ENCODE results near the gene CCR6.

CCR6 gene

DNA sequence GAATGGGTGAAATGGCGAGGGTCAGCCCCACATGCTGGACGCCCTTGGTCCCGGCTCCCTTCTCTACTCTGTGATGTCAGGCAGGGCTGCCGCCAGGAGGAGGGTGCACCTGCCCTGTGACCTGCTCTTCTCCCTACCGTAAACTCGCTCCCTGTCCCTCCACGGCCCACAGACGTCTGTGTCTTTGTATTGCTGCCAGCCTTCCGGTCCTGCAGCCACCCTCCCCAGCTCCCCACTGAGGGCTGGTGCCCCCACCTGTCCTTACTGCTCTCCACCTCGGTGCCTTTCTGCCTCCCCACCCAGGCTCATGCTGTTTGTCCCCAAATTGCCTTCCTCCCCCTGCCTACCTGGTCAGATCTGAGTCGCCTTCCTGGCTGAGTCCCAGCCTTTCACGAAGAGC, 4.1 kb upstream of the CCR6 start:
- Histone ChIP-seq H2AK5ac (ENCODE audit: low read length) (no peak overlapping the region), H3K9ac (ENCODE audit: low read length) (no peak overlapping the region), H3K18ac (ENCODE audit: low read length) (no peak overlapping the region), H3K79me2 (ENCODE audit: control insufficient read depth, insufficient read depth, low read length) (no peaks in the 10 kb centered on the region), H3K56ac (ENCODE audit: low read length) (no peak overlapping the region), H2BK5ac (ENCODE audit: low read length) (no peak overlapping the region), H4K5ac (ENCODE audit: low read length) (no peak overlapping the region), H3K27ac (ENCODE audit: low read depth, low read length) (no peak overlapping the region), H3K36me3 (ENCODE audit: control insufficient read depth, insufficient read depth, low read length) (no peaks in the 10 kb centered on the region), H2BK15ac (replicated peaks; ENCODE audit: low read depth) (no peak overlapping the region), H4K8ac (ENCODE audit: low read depth, low read length) (no peak overlapping the region), H3K79me1 (ENCODE audit: low read length) (no peaks in the 10 kb centered on the region), H3K4me3 (ENCODE audit: low read length) (no peak overlapping the region), H3K4me1 (ENCODE audit: control insufficient read depth, low read depth, low read length) (no peaks in the 10 kb centered on the region), H3K4me2 (ENCODE audit: low read length) (no peak overlapping the region), H3K27me3 (ENCODE audit: insufficient read depth, low read length, poor library complexity) (no peaks in the 10 kb centered on the region), H2BK120ac (ENCODE audit: low read depth, low read length) (no peak overlapping the region), H3K4ac (ENCODE audit: low read depth, low read length) (no peak overlapping the region), H3K23ac (ENCODE audit: low read length) (no peak overlapping the region)
- no CpG with 5 or more reads among the region's 12 CpGs for WGBS (ENCODE audit: extremely low coverage, insufficient coverage, low lambda C conversion rate)
- DNase-seq: no peak

DNA sequence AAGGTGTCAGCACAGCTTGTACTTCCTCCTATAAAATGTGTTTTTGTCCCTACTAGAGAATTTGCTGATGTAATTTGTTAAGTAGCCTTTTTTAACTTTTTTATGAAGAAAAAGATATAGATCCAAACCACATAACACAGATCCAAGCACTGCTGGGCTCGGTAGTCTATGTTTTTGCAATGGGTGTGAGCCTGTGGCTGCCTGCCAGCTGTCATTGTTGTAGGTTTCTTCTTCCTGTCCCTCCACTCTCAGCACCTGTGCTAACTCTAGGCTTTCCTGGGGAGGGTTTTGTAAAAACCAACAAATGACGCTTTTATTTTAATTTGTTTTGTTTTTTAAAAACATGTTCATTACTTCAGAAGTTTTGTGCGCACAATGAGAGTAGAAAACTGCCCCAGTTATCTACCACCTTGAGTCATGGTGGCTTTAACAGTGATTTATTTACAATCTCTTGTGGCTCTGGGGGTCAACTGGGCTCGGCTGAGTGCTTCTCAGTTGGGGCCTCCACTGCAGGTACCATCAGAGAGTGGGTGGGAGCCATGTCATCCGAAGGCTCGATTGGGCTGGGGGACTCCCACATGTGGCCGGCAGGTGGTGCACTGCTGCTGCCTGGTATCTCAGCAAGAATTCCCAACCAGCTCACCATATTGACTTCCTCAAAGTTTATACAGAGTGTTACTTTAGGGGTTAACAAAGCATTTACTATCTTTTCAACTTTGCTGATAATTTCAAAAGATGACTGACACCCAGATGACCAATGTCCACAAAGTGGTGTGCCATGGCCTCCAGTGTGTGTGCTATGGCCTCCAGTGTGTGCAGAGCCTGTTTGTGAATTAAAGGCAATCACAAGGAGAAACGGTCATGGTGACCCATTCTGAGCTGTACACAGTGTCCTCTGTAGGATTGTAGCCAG, 3.0 kb upstream of the CCR6 start:
- Histone ChIP-seq H3K4ac (ENCODE audit: low read depth, low read length) (no peak overlapping the region), H2BK15ac (replicated peaks; ENCODE audit: low read depth) (no peak overlapping the region), H3K18ac (ENCODE audit: low read length) (no peak overlapping the region), H2BK5ac (ENCODE audit: low read length) (no peak overlapping the region), H3K56ac (ENCODE audit: low read length) (no peak overlapping the region), H3K27ac (ENCODE audit: low read depth, low read length) (no peak overlapping the region), H3K4me2 (ENCODE audit: low read length) (no peak overlapping the region), H3K4me3 (ENCODE audit: low read length) (no peak overlapping the region), H3K36me3 (ENCODE audit: control insufficient read depth, insufficient read depth, low read length) (no peaks in the 10 kb centered on the region), H3K23ac (ENCODE audit: low read length) (no peak overlapping the region), H4K8ac (ENCODE audit: low read depth, low read length) (no peak overlapping the region), H2BK120ac (ENCODE audit: low read depth, low read length) (no peak overlapping the region), H2AK5ac (ENCODE audit: low read length) (no peak overlapping the region), H3K79me2 (ENCODE audit: control insufficient read depth, insufficient read depth, low read length) (no peaks in the 10 kb centered on the region), H3K9ac (ENCODE audit: low read length) (no peak overlapping the region), H3K79me1 (ENCODE audit: low read length) (no peaks in the 10 kb centered on the region), H3K27me3 (ENCODE audit: insufficient read depth, low read length, poor library complexity) (no peaks in the 10 kb centered on the region), H4K5ac (ENCODE audit: low read length) (no peak overlapping the region), H3K4me1 (ENCODE audit: control insufficient read depth, low read depth, low read length) (no peaks in the 10 kb centered on the region)
- WGBS (ENCODE audit: extremely low coverage, insufficient coverage, low lambda C conversion rate): no CpG with 5 or more reads among the region's 8 CpGs
- no peak for DNase-seq

GRCh38 chr6:167120583-167120903, 2.4 kb upstream of the CCR6 start:
- no peak overlapping the region for H3K9ac ChIP-seq (ENCODE audit: low read length)
- H3K36me3 ChIP-seq (ENCODE audit: control insufficient read depth, insufficient read depth, low read length): no peaks in the 10 kb centered on the region
- WGBS (ENCODE audit: extremely low coverage, insufficient coverage, low lambda C conversion rate): no CpG with 5 or more reads among the region's 1 CpG
- no peak overlapping the region for H2BK120ac ChIP-seq (ENCODE audit: low read depth, low read length)
- no peak overlapping the region for H3K18ac ChIP-seq (ENCODE audit: low read length)
- H2BK15ac ChIP-seq (replicated peaks; ENCODE audit: low read depth): no peak overlapping the region
- H2AK5ac ChIP-seq (ENCODE audit: low read length): no peak overlapping the region
- no peak overlapping the region for H3K4ac ChIP-seq (ENCODE audit: low read depth, low read length)
- no peak for DNase-seq
- H3K4me3 ChIP-seq (ENCODE audit: low read length): no peak overlapping the region
- H3K27ac ChIP-seq (ENCODE audit: low read depth, low read length): no peak overlapping the region
- H3K4me2 ChIP-seq (ENCODE audit: low read length): no peak overlapping the region
- no peaks in the 10 kb centered on the region for H3K79me2 ChIP-seq (ENCODE audit: control insufficient read depth, insufficient read depth, low read length)
- no peak overlapping the region for H4K5ac ChIP-seq (ENCODE audit: low read length)
- H3K4me1 ChIP-seq (ENCODE audit: control insufficient read depth, low read depth, low read length): no peaks in the 10 kb centered on the region
- H2BK5ac ChIP-seq (ENCODE audit: low read length): no peak overlapping the region
- H4K8ac ChIP-seq (ENCODE audit: low read depth, low read length): no peak overlapping the region
- no peaks in the 10 kb centered on the region for H3K27me3 ChIP-seq (ENCODE audit: insufficient read depth, low read length, poor library complexity)
- H3K56ac ChIP-seq (ENCODE audit: low read length): no peak overlapping the region
- H3K23ac ChIP-seq (ENCODE audit: low read length): no peak overlapping the region
- no peaks in the 10 kb centered on the region for H3K79me1 ChIP-seq (ENCODE audit: low read length)

GRCh38 chr6:167121335-167121841, 1.5 kb upstream of the CCR6 start:
- H3K36me3 ChIP-seq (ENCODE audit: control insufficient read depth, insufficient read depth, low read length): no peaks in the 10 kb centered on the region
- H3K4me3 ChIP-seq (ENCODE audit: low read length): no peak overlapping the region
- no peak overlapping the region for H3K4ac ChIP-seq (ENCODE audit: low read depth, low read length)
- H3K18ac ChIP-seq (ENCODE audit: low read length): no peak overlapping the region
- H3K79me2 ChIP-seq (ENCODE audit: control insufficient read depth, insufficient read depth, low read length): no peaks in the 10 kb centered on the region
- no peak for DNase-seq
- H3K79me1 ChIP-seq (ENCODE audit: low read length): no peaks in the 10 kb centered on the region
- H3K4me1 ChIP-seq (ENCODE audit: control insufficient read depth, low read depth, low read length): no peaks in the 10 kb centered on the region
- no peak overlapping the region for H2BK5ac ChIP-seq (ENCODE audit: low read length)
- no peak overlapping the region for H4K8ac ChIP-seq (ENCODE audit: low read depth, low read length)
- no peak overlapping the region for H3K9ac ChIP-seq (ENCODE audit: low read length)
- H2BK120ac ChIP-seq (ENCODE audit: low read depth, low read length): no peak overlapping the region
- no peak overlapping the region for H2BK15ac ChIP-seq (replicated peaks; ENCODE audit: low read depth)
- no peak overlapping the region for H3K56ac ChIP-seq (ENCODE audit: low read length)
- H3K4me2 ChIP-seq (ENCODE audit: low read length): no peak overlapping the region
- no CpG with 5 or more reads among the region's 8 CpGs for whole genome bisulfite sequencing (ENCODE audit: extremely low coverage, insufficient coverage, low lambda C conversion rate)
- no peak overlapping the region for H3K27ac ChIP-seq (ENCODE audit: low read depth, low read length)
- H2AK5ac ChIP-seq (ENCODE audit: low read length): no peak overlapping the region
- no peaks in the 10 kb centered on the region for H3K27me3 ChIP-seq (ENCODE audit: insufficient read depth, low read length, poor library complexity)
- H3K23ac ChIP-seq (ENCODE audit: low read length): no peak overlapping the region
- no peak overlapping the region for H4K5ac ChIP-seq (ENCODE audit: low read length)

GRCh38 chr6:167122041-167122826, 662 bp upstream of the CCR6 start:
- WGBS (ENCODE audit: extremely low coverage, insufficient coverage, low lambda C conversion rate): no CpG with 5 or more reads among the region's 23 CpGs
- Histone ChIP-seq H3K56ac (ENCODE audit: low read length) (no peak overlapping the region), H3K4ac (ENCODE audit: low read depth, low read length) (no peak overlapping the region), H3K79me1 (ENCODE audit: low read length) (no peaks in the 10 kb centered on the region), H3K4me3 (ENCODE audit: low read length) (no peak overlapping the region), H2AK5ac (ENCODE audit: low read length) (no peak overlapping the region), H2BK15ac (replicated peaks; ENCODE audit: low read depth) (no peak overlapping the region), H3K27ac (ENCODE audit: low read depth, low read length) (no peak overlapping the region), H3K4me1 (ENCODE audit: control insufficient read depth, low read depth, low read length) (no peaks in the 10 kb centered on the region), H3K18ac (ENCODE audit: low read length) (no peak overlapping the region), H3K79me2 (ENCODE audit: control insufficient read depth, insufficient read depth, low read length) (no peaks in the 10 kb centered on the region), H4K5ac (ENCODE audit: low read length) (no peak overlapping the region), H2BK120ac (ENCODE audit: low read depth, low read length) (no peak overlapping the region), H3K36me3 (ENCODE audit: control insufficient read depth, insufficient read depth, low read length) (no peaks in the 10 kb centered on the region), H3K4me2 (ENCODE audit: low read length) (no peak overlapping the region), H3K27me3 (ENCODE audit: insufficient read depth, low read length, poor library complexity) (no peaks in the 10 kb centered on the region), H4K8ac (ENCODE audit: low read depth, low read length) (no peak overlapping the region), H3K9ac (ENCODE audit: low read length) (no peak overlapping the region), H3K23ac (ENCODE audit: low read length) (no peak overlapping the region), H2BK5ac (ENCODE audit: low read length) (no peak overlapping the region)
- DNase-seq: no peak
